Measurements from ENCODE around the gene ZYX. TPM values are rescaled to one million over a fixed set of nuclear protein-coding genes. Genes with fewer than 3 reads are reported as not detected.

ZYX gene
- total and polyA plus RNA-seq, 9 of the 15 experiments (the other 6 are each of a cell fraction or from before 2014, with no cell fraction given), result 1.8 to 130 (median 15.7) TPM

GRCh38 chr7:143387156-143387975, 6.2 kb downstream of the ZYX start (continued):
- no peak for TF ChIP-seq RERE (CRISPR knock-in tag; IDR thresholded peaks at IDR 0.05; ENCODE audit: borderline replicate concordance)
- TF ChIP-seq SUPT5H (IDR thresholded peaks at IDR 0.05), result 0 out of 2 replicates have a peak, but pooled peaks have one; percentile 31
- no peak for TF ChIP-seq HNRNPUL1 (IDR thresholded peaks at IDR 0.05; ENCODE audit: low read length)
- no peak for TF ChIP-seq CSDE1 (IDR thresholded peaks at IDR 0.05)
- TF ChIP-seq HDAC3 (IDR thresholded peaks at IDR 0.05; ENCODE audit: borderline replicate concordance, partially characterized antibody), result no peak
- TF ChIP-seq, protein P1, sequence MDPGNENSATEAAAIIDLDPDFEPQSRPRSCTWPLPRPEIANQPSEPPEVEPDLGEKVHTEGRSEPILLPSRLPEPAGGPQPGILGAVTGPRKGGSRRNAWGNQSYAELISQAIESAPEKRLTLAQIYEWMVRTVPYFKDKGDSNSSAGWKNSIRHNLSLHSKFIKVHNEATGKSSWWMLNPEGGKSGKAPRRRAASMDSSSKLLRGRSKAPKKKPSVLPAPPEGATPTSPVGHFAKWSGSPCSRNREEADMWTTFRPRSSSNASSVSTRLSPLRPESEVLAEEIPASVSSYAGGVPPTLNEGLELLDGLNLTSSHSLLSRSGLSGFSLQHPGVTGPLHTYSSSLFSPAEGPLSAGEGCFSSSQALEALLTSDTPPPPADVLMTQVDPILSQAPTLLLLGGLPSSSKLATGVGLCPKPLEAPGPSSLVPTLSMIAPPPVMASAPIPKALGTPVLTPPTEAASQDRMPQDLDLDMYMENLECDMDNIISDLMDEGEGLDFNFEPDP (CRISPR knock-in tag; IDR thresholded peaks at IDR 0.05), result no peak
- TF ChIP-seq ZKSCAN8 (CRISPR knock-in tag; IDR thresholded peaks at IDR 0.05), result no peak
- TF ChIP-seq ZNF143 (CRISPR knock-in tag; IDR thresholded peaks at IDR 0.05), result peak; percentile 17; the same call in 1 of the 2 replicates
- TF ChIP-seq RBM17 (IDR thresholded peaks at IDR 0.05; ENCODE audit: borderline replicate concordance, low read depth, low read length), result no peak
- no peak for TF ChIP-seq SOX6 (IDR thresholded peaks at IDR 0.05)
- no peak for TF ChIP-seq HDAC2 (IDR thresholded peaks at IDR 0.05)
- no peak for TF ChIP-seq CREB1 (IDR thresholded peaks at IDR 0.05)
- no peak for TF ChIP-seq CREB1 (CRISPR knock-in tag; IDR thresholded peaks at IDR 0.05)
- no peak for TF ChIP-seq SREBF2 (CRISPR knock-in tag; IDR thresholded peaks at IDR 0.05)
- TF ChIP-seq KAT7 (CRISPR knock-in tag; IDR thresholded peaks at IDR 0.05; ENCODE audit: borderline replicate concordance), result no peak
- no peak for TF ChIP-seq ARHGAP35 (IDR thresholded peaks at IDR 0.05; ENCODE audit: partially characterized antibody)
- TF ChIP-seq ZNF518B (CRISPR knock-in tag; IDR thresholded peaks at IDR 0.05), result no peak
- no peak for TF ChIP-seq MCM7 (IDR thresholded peaks at IDR 0.05)
- peak in 1 of 2 experiments; percentile 26; a peak in 2 of 4 replicates for TF ChIP-seq RAD21 (CRISPR knock-in tag; conservative IDR thresholded peaks at IDR 0.05 in 1 of 2, IDR thresholded peaks at IDR 0.05 in 1 of 2)

Data from K562 (cell line).